GM12865 (cell line): Measurements from ENCODE around the gene ARL3.

Experiments used
- DNase-seq: peaks from one replicate; pipeline ENCODE4 v3.0.0; 2010; ENCODE audit warnings: low read depth
- H3K4me3 ChIP-seq: 2 replicates; pipeline ENCODE4 v1.5.1; 2011; ENCODE audit warnings: mild to moderate bottlenecking, low read depth, low read length, control low read depth
- CTCF ChIP-seq: IDR thresholded peaks from 2 replicates; pipeline ENCODE4 v1.5.1; 2011; ENCODE audit warnings: low read length, control low read depth, low read depth, inconsistent platforms; ENCODE audit not compliant: insufficient read depth; ENCODE audit errors: missing control alignments

ARL3 gene

GRCh38 chr10:102714621-102715455, 641 bp upstream of the ARL3 start, which contains the start of gene SFXN2:
SFXN2 (plus strand) TSS chr10:102714636; CDS start chr10:102726637, 12,001 bp downstream.
- H3K4me3 ChIP-seq, result peak within 1 kb of the TSS; percentile 86
- TF ChIP-seq CTCF, result peak; percentile 11
- peak; percentile 70 for DNase-seq

GRCh38 chr10:102713539-102713813, 721 bp downstream of the ARL3 start:
- no peak for DNase-seq
- H3K4me3 ChIP-seq, result peak overlapping the region; percentile 86
- TF ChIP-seq CTCF, result no peak

- TF ChIP-seq CTCF, result no peak
- DNase-seq, result no peak
- H3K4me3 ChIP-seq, result peak overlapping the region; percentile 86
Measured at GRCh38 chr10:102712843-102713538, 1.2 kb downstream of the ARL3 start.

GRCh38 chr10:102712089-102712488, 2.1 kb downstream of the ARL3 start:
- TF ChIP-seq CTCF, result no peak
- H3K4me3 ChIP-seq, result peak overlapping the region; percentile 86
- DNase-seq, result peak; percentile 75

DNA sequence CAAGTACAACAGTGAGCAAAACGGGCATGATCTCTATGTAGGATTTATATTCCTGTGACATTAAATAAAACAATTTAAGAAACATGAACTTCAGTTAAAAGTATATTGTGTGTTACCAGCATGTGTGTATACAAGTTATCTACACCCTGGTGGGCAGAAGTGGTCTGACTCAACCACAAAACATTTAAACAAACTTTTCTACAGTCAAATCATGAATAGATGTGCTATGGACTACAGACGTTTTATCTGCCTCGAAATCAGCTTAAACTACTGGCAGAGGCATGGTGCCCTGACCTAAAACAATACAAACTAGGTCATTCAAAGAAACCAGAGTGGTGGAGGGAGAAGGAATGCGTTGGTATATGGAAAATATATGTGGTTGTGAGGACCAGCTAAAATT, 3.6 kb downstream of the ARL3 start:
- peak; percentile 50 for DNase-seq
- no peak for TF ChIP-seq CTCF
- H3K4me3 ChIP-seq, result peak overlapping the region; percentile 0; the same call in 1 of the 2 replicates

- TF ChIP-seq CTCF, result no peak
- H3K4me3 ChIP-seq, result no peak overlapping the region
- DNase-seq, result no peak
Measured at GRCh38 chr10:102705531-102705930, 8.7 kb downstream of the ARL3 start.
